ENCODE data around the gene CDC42SE2. TPM values are rescaled to one million over a fixed set of nuclear protein-coding genes. Genes with fewer than 3 reads are reported as not detected.

The CDC42SE2 gene
- polyA plus RNA-seq, 1 experiment, result 6.7 TPM

- H3K36me3 ChIP-seq (ENCODE audit: control insufficient read depth, insufficient read depth, low read length), result peaks cover 10% of the 10 kb centered on the region
- no peak for DNase-seq (ENCODE audit: low read depth)
- CTCF ChIA-PET, result no interaction called here
- no peak overlapping the region for H3K4me3 ChIP-seq (ENCODE audit: low read depth, low read length)
- no peaks in the 10 kb centered on the region for H3K27me3 ChIP-seq (ENCODE audit: control insufficient read depth, insufficient read depth, low read length)
- POLR2A ChIA-PET, result no interaction called here
- TF ChIP-seq CTCF (IDR thresholded peaks at IDR 0.05; ENCODE audit: insufficient read depth, low read depth, low read length), result no peak
These were observed 177.3 kb downstream of the CDC42SE2 start for GRCh38 chr5:131441184-131441583.

Small RNA genes within 50 kb of the gene (small RNA-seq; reads per million reads assigned to genes)
- gene AC004777.1 (ENCODE audit: insufficient read length, low read depth, low replicate concordance) (not detected), gene RF02271 (ENCODE audit: insufficient read length, low read depth, low replicate concordance) (not detected)

Other genes starting within 250 kb of the CDC42SE2 start
- gene HINT1, start 98.8 kb upstream of the CDC42SE2 start, polyA plus RNA-seq (2011; rRNA removed), result 335 and 489 TPM in 2 replicates
- 1.6 and 3.2 TPM in 2 replicates for gene LYRM7, start 93.1 kb upstream of the CDC42SE2 start, polyA plus RNA-seq (2011; rRNA removed)

Data from BJ (cell line).